Fibroblast of lung (primary cell): ENCODE results near the gene IRGQ. TPM values are rescaled to one million over a fixed set of nuclear protein-coding genes. Genes with fewer than 3 reads are reported as not detected.

Experiments used
- DNase-seq, 2 donors: peaks; one replicate each; pipeline versions ENCODE4 v3.0.0 to v3.0.0-alpha.2; 2010; ENCODE audit warnings: low read depth in 2 of 2
- H2AFZ ChIP-seq: 2 replicates; pipeline ENCODE4 v1.5.1; 2012; ENCODE audit warnings: low read length, control low read depth, inconsistent platforms
- H3K27ac ChIP-seq: 2 replicates; pipeline ENCODE4 v1.5.1; 2011; ENCODE audit warnings: low read length, control low read depth; ENCODE audit not compliant: insufficient read depth
- H3K27me3 ChIP-seq: 2 replicates; pipeline ENCODE4 v1.5.1; 2011; ENCODE audit warnings: mild to moderate bottlenecking, low read length; ENCODE audit not compliant: control insufficient read depth, insufficient read depth
- H3K36me3 ChIP-seq: 2 replicates; pipeline ENCODE4 v1.5.1; 2011; ENCODE audit warnings: low read length; ENCODE audit not compliant: control insufficient read depth, insufficient read depth
- H3K4me1 ChIP-seq: 2 replicates; pipeline ENCODE4 v1.5.1; 2011; ENCODE audit warnings: low read length; ENCODE audit not compliant: control insufficient read depth, insufficient read depth; ENCODE audit errors: extremely low read depth
- H3K4me2 ChIP-seq: 2 replicates; pipeline ENCODE4 v1.5.1; 2011; ENCODE audit warnings: low read length, control low read depth; ENCODE audit not compliant: insufficient read depth; ENCODE audit errors: extremely low read depth
- H3K4me3 ChIP-seq, 4 experiments: fragments of 200-600 bp in 1 of 4; sonication (generic) in 1 of 4; replicated peaks in 1 of 4; 2 replicates each; pipeline ENCODE4 v1.5.1; 2011 to 2016; ENCODE audit warnings: low read length in 4 of 4, low read depth in 3 of 4, mild to moderate bottlenecking in 3 of 4, control low read depth in 2 of 4, inconsistent platforms in 1 of 4, mixed read lengths in 1 of 4; ENCODE audit not compliant: insufficient read depth in 1 of 4; ENCODE audit errors: control extremely low read depth in 1 of 4
- H3K79me2 ChIP-seq: 2 replicates; pipeline ENCODE4 v1.5.1; 2012; ENCODE audit warnings: mild to moderate bottlenecking, low read length, inconsistent platforms; ENCODE audit not compliant: control insufficient read depth, insufficient read depth
- H3K9ac ChIP-seq: 2 replicates; pipeline ENCODE4 v1.5.1; 2011; ENCODE audit warnings: mild to moderate bottlenecking, low read length, control low read depth; ENCODE audit not compliant: insufficient read depth
- H3K9me3 ChIP-seq: 2 replicates; pipeline ENCODE4 v1.5.1; 2012; ENCODE audit warnings: low read depth, low read length; ENCODE audit not compliant: control insufficient read depth, insufficient read depth
- H4K20me1 ChIP-seq: 2 replicates; pipeline ENCODE4 v1.5.1; 2011; ENCODE audit warnings: low read length; ENCODE audit not compliant: control insufficient read depth, insufficient read depth; ENCODE audit errors: extremely low read depth
- EZH2 ChIP-seq: IDR thresholded peaks from 2 replicates; pipeline ENCODE4 v1.5.1; 2012; ENCODE audit warnings: low read length, control low read depth, mild to moderate bottlenecking; ENCODE audit errors: missing control alignments
- polyA plus RNA-seq, 2 donors: library from polyadenylated mRNA; depleted of rRNA in 1 of 2; stranded (reverse) in 1 of 2; unstranded in 1 of 2; fragments of >200 nt; gene quantifications; 2 replicates each; pipeline ENCODE4 v1.2.1, GENCODE V29; 2011 to 2012; ENCODE audit warnings: missing spikeins in 1 of 2
- total RNA-seq: library from RNA; depleted of rRNA; stranded (reverse); fragments of >200 nt; gene quantifications from 2 replicates; pipeline ENCODE4 v1.2.1, GENCODE V29; 2014
- TF ChIP-seq, protein P1 (sequence below), 2 donors: IDR thresholded peaks in 1 of 2; conservative IDR thresholded peaks in 1 of 2; 1 replicate in 1 of 2; 2 replicates in 1 of 2; pipeline ENCODE4 v1.5.1; 2011 to 2012; ENCODE audit warnings: low read length in 2 of 2, control low read depth in 1 of 2, inconsistent platforms in 1 of 2, low read depth in 1 of 2, mild to moderate bottlenecking in 1 of 2

IRGQ gene
- total and polyA plus RNA-seq, 2 donors (not counting 1 experiment from before 2014, with no cell fraction given): 11.7 to 12.2 TPM

- Histone ChIP-seq H3K4me2 (no peak overlapping the region), H3K27ac (no peak overlapping the region), H3K27me3 (no peaks in the 10 kb centered on the region), H3K4me3 (no peak overlapping the region), H3K9ac (no peak overlapping the region), H3K9me3 (no peaks in the 10 kb centered on the region), H4K20me1 (no peaks in the 10 kb centered on the region), H3K4me1 (peaks cover 3% of the 10 kb centered on the region), H3K79me2 (no peaks in the 10 kb centered on the region), H2AFZ (no peak overlapping the region), H3K36me3 (peaks cover 5% of the 10 kb centered on the region)
- TF ChIP-seq EZH2: no peak
- DNase-seq: no peak
Observed at GRCh38 chr19:43538922-43539321, 57.0 kb downstream of the IRGQ start.

GRCh38 chr19:43534816-43535761 lies 60.8 kb downstream of the IRGQ start:
- Histone ChIP-seq H2AFZ (no peak overlapping the region), H3K9ac (no peak overlapping the region)
- peak; percentile 60 to 61 for DNase-seq

More at GRCh38 chr19:43534816-43535761, 60.8 kb downstream of the IRGQ start:
- no peaks in the 10 kb centered on the region for H3K9me3 ChIP-seq
- H3K27ac ChIP-seq: peak overlapping the region; percentile 57
- TF ChIP-seq, protein P1, sequence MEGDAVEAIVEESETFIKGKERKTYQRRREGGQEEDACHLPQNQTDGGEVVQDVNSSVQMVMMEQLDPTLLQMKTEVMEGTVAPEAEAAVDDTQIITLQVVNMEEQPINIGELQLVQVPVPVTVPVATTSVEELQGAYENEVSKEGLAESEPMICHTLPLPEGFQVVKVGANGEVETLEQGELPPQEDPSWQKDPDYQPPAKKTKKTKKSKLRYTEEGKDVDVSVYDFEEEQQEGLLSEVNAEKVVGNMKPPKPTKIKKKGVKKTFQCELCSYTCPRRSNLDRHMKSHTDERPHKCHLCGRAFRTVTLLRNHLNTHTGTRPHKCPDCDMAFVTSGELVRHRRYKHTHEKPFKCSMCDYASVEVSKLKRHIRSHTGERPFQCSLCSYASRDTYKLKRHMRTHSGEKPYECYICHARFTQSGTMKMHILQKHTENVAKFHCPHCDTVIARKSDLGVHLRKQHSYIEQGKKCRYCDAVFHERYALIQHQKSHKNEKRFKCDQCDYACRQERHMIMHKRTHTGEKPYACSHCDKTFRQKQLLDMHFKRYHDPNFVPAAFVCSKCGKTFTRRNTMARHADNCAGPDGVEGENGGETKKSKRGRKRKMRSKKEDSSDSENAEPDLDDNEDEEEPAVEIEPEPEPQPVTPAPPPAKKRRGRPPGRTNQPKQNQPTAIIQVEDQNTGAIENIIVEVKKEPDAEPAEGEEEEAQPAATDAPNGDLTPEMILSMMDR (conservative IDR thresholded peaks at IDR 0.05 in 1 of 2, IDR thresholded peaks at IDR 0.05 in 1 of 2; ENCODE audit: low read depth in 1 of 2, low read length in 2 of 2): peak; percentile 52 to 61
- TF ChIP-seq EZH2: no peak
- no peaks in the 10 kb centered on the region for H3K36me3 ChIP-seq
- peak overlapping the region; percentile 80 for H3K4me2 ChIP-seq
- H3K4me1 ChIP-seq: peaks cover 6% of the 10 kb centered on the region
- no peak overlapping the region for H3K4me3 ChIP-seq
- H4K20me1 ChIP-seq: no peaks in the 10 kb centered on the region
- no peaks in the 10 kb centered on the region for H3K27me3 ChIP-seq
- no peaks in the 10 kb centered on the region for H3K79me2 ChIP-seq

Other genes starting within 250 kb of the IRGQ start
- gene CD177, start 242.4 kb downstream of the IRGQ start, total RNA-seq: under 0.01 and 0.33 TPM in 2 replicates
- 0.19 and 0.30 TPM in 2 replicates for gene CD177, start 242.4 kb downstream of the IRGQ start, polyA plus RNA-seq
- gene TEX101, start 181.2 kb downstream of the IRGQ start, total RNA-seq: not detected in 2 replicates
- gene TEX101, start 181.2 kb downstream of the IRGQ start, polyA plus RNA-seq: not detected in 2 replicates
- gene LYPD3, start 130.5 kb downstream of the IRGQ start, total RNA-seq: 0.50 and 0.51 TPM in 2 replicates
- gene LYPD3, start 130.5 kb downstream of the IRGQ start, polyA plus RNA-seq: 0.35 and 1.4 TPM in 2 replicates
- gene PHLDB3, start 91.4 kb downstream of the IRGQ start, total RNA-seq: 22.3 and 35.8 TPM in 2 replicates
- gene PHLDB3, start 91.4 kb downstream of the IRGQ start, polyA plus RNA-seq: 1.8 and 4.4 TPM in 2 replicates
- gene ETHE1, start 68.9 kb downstream of the IRGQ start, total RNA-seq: 86.0 and 112 TPM in 2 replicates
- gene ETHE1, start 68.9 kb downstream of the IRGQ start, polyA plus RNA-seq: 65.2 and 129 TPM in 2 replicates
- 0.26 and 0.33 TPM in 2 replicates for gene ZNF575, start 62.9 kb downstream of the IRGQ start, total RNA-seq
- 0.27 TPM in 2 replicates for gene ZNF575, start 62.9 kb downstream of the IRGQ start, polyA plus RNA-seq
- 13.6 and 14.5 TPM in 2 replicates for gene XRCC1, start 20.6 kb downstream of the IRGQ start, total RNA-seq
- gene XRCC1, start 20.6 kb downstream of the IRGQ start, polyA plus RNA-seq: 8.6 and 17.5 TPM in 2 replicates
- gene PINLYP, start 20.3 kb downstream of the IRGQ start, total RNA-seq: 7.2 and 14.7 TPM in 2 replicates
- gene PINLYP, start 20.3 kb downstream of the IRGQ start, polyA plus RNA-seq: 5.1 TPM in 2 replicates
- 8.7 and 9.7 TPM in 2 replicates for gene ZNF576, start 461 bp upstream of the IRGQ start, total RNA-seq
- 7.0 and 10.3 TPM in 2 replicates for gene ZNF576, start 461 bp upstream of the IRGQ start, polyA plus RNA-seq
- under 0.01 TPM in 1 of 2 replicates, not detected in the other for gene SRRM5, start 16.0 kb upstream of the IRGQ start, total RNA-seq
- 0.03 and 0.06 TPM in 2 replicates for gene SRRM5, start 16.0 kb upstream of the IRGQ start, polyA plus RNA-seq
- gene ZNF428, start 23.5 kb upstream of the IRGQ start, total RNA-seq: 38.5 and 43.9 TPM in 2 replicates
- 14.0 and 17.2 TPM in 2 replicates for gene ZNF428, start 23.5 kb upstream of the IRGQ start, polyA plus RNA-seq
- 1.5 and 2.1 TPM in 2 replicates for gene CADM4, start 43.7 kb upstream of the IRGQ start, total RNA-seq
- 0.49 and 1.5 TPM in 2 replicates for gene CADM4, start 43.7 kb upstream of the IRGQ start, polyA plus RNA-seq
- gene PLAUR, start 74.0 kb upstream of the IRGQ start, total RNA-seq: 31.1 and 48.1 TPM in 2 replicates
- gene PLAUR, start 74.0 kb upstream of the IRGQ start, polyA plus RNA-seq: 64.6 and 83.9 TPM in 2 replicates
- not detected in 2 replicates for gene IRGC, start 119.9 kb upstream of the IRGQ start, total RNA-seq
- gene IRGC, start 119.9 kb upstream of the IRGQ start, polyA plus RNA-seq: not detected in 2 replicates
- 5.9 and 6.1 TPM in 2 replicates for gene SMG9, start 158.8 kb upstream of the IRGQ start, total RNA-seq
- 6.0 and 10.2 TPM in 2 replicates for gene SMG9, start 158.8 kb upstream of the IRGQ start, polyA plus RNA-seq
- 0.26 and 0.83 TPM in 2 replicates for gene KCNN4, start 184.8 kb upstream of the IRGQ start, total RNA-seq
- 0.41 and 0.53 TPM in 2 replicates for gene KCNN4, start 184.8 kb upstream of the IRGQ start, polyA plus RNA-seq
- gene LYPD5, start 206.3 kb upstream of the IRGQ start, total RNA-seq: 0.50 and 1.0 TPM in 2 replicates
- gene LYPD5, start 206.3 kb upstream of the IRGQ start, polyA plus RNA-seq: 0.12 and 0.37 TPM in 2 replicates
- 12.8 and 15.2 TPM in 2 replicates for gene ZNF283, start 231.2 kb upstream of the IRGQ start, total RNA-seq
- gene ZNF283, start 231.2 kb upstream of the IRGQ start, polyA plus RNA-seq: 3.5 and 5.8 TPM in 2 replicates